Measurements from ENCODE around the gene CYP19A1.

CYP19A1 gene

GRCh38 chr15:51338496-51338895, at the start of gene CYP19A1:
TSS of gene CYP19A1 (minus strand) at chr15:51338596. CDS start at chr15:51242912, 95,684 bp downstream.
- no peak within 1 kb of the TSS for H3K27ac ChIP-seq
- H3K4me3 ChIP-seq, result no peak within 1 kb of the TSS

GRCh38 chr15:51387699-51388041, 49.3 kb upstream of the CYP19A1 start:
- no peak overlapping the region for H3K27ac ChIP-seq
- no peak overlapping the region for H3K4me3 ChIP-seq

GRCh38 chr15:51386960-51387698, 48.7 kb upstream of the CYP19A1 start:
- no peak overlapping the region for H3K27ac ChIP-seq
- no peak overlapping the region for H3K4me3 ChIP-seq

DNA sequence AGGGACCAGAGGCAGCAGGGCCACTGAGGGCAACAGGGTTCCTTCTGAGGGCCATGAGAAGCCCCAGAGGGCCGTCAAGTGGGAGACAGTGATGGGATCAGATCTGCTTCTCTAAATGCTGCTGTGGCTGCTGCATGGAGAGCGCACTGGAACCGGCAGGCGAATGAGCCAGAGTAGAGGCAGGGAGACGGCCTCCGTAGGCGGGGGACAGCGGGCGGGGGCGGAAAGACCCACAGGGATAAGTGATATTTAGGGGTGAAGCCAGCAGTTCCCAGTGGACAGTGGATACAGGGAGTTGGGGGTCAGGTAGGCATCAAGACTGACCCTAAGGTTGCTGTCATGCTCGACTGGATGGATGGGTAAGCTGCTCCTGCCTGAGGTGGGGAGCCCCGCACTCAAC, 48.1 kb upstream of the CYP19A1 start:
- Histone ChIP-seq H3K4me3 (no peak overlapping the region), H3K27ac (no peak overlapping the region)

DNA sequence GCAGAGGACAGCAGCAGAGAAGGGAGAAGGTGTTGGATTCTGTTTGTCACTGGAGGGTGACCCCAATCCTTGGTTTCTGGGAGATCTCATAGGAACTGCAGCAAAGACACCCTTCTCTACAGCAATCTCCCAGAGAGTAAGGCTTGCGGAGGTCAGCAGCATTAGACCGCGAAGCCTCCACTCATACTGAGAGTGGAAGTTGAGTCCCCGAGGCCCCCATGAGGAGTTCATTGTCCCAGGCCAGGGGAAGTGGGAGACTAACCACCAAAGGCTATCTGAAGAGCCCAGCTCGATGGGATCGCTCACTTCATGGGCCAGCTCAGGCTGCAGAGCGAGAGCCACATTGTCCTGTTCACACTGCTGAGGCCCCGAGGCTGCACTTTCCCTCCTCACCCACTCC, 47.6 kb upstream of the CYP19A1 start:
- Histone ChIP-seq H3K27ac (no peak overlapping the region), H3K4me3 (no peak overlapping the region)

- Histone ChIP-seq H3K27ac (no peak overlapping the region), H3K4me3 (no peak overlapping the region)
These were observed 44.4 kb upstream of the CYP19A1 start for GRCh38 chr15:51382787-51383186.

DNA sequence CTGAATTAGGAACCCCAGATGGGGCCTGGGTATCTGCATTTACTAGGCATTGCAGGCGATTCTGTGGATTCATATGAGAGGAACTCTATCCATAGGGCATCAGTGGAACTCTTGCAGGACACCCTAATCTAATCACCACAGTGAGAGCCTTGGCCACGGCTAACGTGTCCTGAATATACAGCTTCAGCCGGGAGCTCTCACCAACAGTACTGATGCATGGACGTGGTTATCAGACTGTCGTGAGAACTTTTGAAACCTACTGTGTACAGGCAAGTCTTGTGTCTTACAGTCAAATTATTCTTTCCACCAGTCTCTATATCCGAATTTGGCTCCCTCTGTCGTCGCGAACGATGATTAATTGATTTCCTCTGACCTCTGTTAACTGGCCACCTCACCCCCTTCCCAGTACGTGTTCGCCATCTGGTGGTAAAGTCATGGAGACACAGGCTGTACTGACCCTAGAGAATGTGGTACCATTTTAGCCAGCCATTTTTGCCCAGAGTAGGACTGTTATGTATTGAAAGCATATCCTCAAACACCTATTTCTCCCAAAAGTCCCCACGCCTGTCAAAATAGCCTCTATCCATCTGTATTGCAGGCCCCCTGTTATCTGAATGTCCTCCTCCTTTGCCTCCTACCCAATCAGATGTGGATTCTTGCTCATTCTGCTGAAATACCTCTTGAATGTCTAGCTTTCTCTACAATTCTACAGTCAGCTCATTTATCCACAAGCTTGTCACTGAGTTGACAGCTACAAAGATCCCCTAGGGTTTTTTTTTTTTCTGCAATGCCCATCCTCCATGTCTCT, 42.8 kb upstream of the CYP19A1 start:
- H3K4me3 ChIP-seq, result no peak overlapping the region
- H3K27ac ChIP-seq, result no peak overlapping the region

GRCh38 chr15:51379390-51379789, 41.0 kb upstream of the CYP19A1 start:
- H3K27ac ChIP-seq, result peak overlapping the region in 1 of 21 experiments; percentile 5
- no peak overlapping the region for H3K4me3 ChIP-seq

- H3K4me3 ChIP-seq, result no peak overlapping the region
- H3K27ac ChIP-seq, result peak overlapping the region in 4 of 21 experiments; percentile 5 to 17 (median 10)
These were observed 40.0 kb upstream of the CYP19A1 start for GRCh38 chr15:51378406-51378805.

- peak overlapping the region in 11 of 21 experiments; percentile 5 to 81 (median 46) for H3K27ac ChIP-seq
- H3K4me3 ChIP-seq, result no peak overlapping the region
These were observed 38.8 kb upstream of the CYP19A1 start for GRCh38 chr15:51377038-51377786.

DNA sequence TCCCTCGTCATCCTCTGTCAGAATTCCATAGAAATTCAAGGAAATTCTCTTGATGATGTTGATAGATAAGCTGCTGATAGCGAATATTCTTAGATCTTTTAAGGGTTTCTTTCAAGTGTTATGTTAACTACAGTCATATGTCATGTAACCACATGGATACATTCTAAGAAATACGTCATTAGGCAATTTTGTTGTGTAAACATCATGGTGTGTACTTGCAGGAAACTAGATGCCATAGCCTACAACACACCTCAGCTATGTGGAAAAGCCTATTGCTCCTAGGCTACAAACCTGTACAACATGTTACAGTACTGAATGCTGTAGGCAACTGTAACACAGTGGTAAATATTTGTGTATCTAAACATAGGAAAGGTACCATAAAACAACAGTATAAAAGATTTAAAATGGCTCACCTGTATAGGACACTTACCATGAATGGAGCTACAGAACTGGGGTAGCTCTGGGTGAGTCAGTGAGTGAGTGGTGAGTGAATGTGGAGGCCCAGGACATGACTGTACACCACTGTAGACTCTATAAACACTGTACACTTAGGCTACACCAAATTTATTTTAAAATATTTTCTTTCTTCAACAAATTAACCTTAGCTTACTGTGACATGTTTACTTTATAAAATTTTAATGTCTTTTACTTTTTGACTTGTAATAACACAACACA, 37.7 kb upstream of the CYP19A1 start:
- peak overlapping the region in 3 of 21 experiments; percentile 9 to 81 (median 29) for H3K27ac ChIP-seq

GRCh38 chr15:51374131-51374530, 35.7 kb upstream of the CYP19A1 start:
- Histone ChIP-seq H3K27ac (no peak overlapping the region), H3K4me3 (no peak overlapping the region)

More for the DNA sequence above, 37.7 kb upstream of the CYP19A1 start:
- H3K4me3 ChIP-seq, result no peak overlapping the region

GRCh38 chr15:51371266-51371665, 32.9 kb upstream of the CYP19A1 start:
- no peak overlapping the region for H3K27ac ChIP-seq
- H3K4me3 ChIP-seq, result no peak overlapping the region

DNA sequence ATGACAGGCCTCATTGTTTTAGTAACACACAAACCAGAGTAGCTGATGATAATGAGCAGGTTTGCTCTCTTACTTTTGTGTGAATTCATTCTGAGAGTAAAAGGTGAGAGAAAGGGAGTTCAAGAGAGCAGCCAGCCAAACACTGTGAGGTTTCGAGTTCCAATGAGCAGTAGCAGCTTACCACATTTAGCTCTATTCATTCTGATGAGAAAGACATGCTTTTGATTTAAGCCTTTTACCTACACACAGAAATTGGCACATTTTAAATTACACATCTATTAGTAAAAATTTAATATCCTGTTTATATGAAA, 31.0 kb upstream of the CYP19A1 start:
- no peak overlapping the region for H3K27ac ChIP-seq
- H3K4me3 ChIP-seq, result no peak overlapping the region

- Histone ChIP-seq H3K4me3 (no peak overlapping the region), H3K27ac (peak overlapping the region in 1 of 21 experiments; percentile 41)
These were observed 30.5 kb upstream of the CYP19A1 start for GRCh38 chr15:51368751-51369450.

DNA sequence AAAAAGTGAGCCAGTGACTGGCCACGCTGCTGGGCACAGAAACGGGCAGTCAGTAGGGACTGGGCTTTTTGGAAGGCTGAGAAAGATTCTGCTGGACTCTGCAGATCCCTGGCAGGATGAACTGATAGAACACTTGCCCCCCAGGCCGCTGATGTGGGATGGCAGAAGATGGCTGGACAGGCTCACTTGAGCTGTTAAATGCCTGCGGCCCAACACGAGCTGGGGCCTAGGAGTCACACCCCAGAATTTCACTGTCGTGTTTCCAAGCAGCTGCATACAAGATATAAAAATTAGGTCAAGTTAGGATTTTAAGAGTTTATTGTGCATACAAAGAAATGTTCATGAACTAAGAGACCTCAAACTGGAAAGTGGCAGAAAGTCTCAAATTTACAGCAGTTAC, 29.9 kb upstream of the CYP19A1 start:
- Histone ChIP-seq H3K4me3 (no peak overlapping the region), H3K27ac (peak overlapping the region in 6 of 21 experiments; percentile 7 to 41 (median 20))

DNA sequence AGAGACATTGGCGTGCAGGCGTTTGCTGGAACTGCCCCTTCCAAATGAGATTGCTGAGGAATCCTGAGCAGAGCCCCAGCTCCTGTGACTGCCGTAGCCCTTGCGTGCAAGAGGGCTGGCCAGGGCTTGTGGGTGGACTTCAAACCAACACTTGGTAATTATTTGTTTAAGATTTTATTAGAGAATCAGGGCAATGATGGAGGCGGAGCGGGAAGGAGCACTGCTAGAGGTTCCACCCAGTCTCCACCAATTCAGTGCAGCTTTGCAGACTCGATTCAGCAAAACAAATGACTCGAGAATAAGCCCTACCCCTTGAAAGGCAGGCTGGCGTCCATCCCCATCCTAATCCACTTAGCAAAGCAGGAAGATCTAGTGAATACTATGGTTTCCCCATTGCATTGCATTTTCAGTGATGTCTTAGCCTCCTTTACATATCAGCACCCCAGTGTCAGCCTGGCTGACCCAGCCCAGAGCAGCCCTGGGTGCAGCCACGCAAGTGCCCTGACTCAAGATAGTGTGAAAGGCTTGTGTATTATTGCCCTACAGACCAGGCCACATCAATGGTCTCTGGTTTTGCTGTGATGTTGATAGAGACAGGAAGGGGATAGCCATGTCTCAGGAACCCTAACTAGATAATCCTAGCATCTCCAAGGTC, 29.1 kb upstream of the CYP19A1 start:
- Histone ChIP-seq H3K4me3 (no peak overlapping the region), H3K27ac (peak overlapping the region in 6 of 21 experiments; percentile 4 to 33 (median 13))

GRCh38 chr15:51366920-51367319, 28.5 kb upstream of the CYP19A1 start:
- H3K4me3 ChIP-seq, result no peak overlapping the region
- H3K27ac ChIP-seq, result peak overlapping the region in 2 of 21 experiments; percentile 4 to 12

GRCh38 chr15:51366071-51366470, 27.7 kb upstream of the CYP19A1 start:
- peak overlapping the region in 5 of 21 experiments; percentile 1 to 31 (median 12) for H3K27ac ChIP-seq
- H3K4me3 ChIP-seq, result no peak overlapping the region
